HepG2 (cell line): ENCODE data around the gene FOSB.

Source experiments
- CHD2 ChIP-seq: IDR thresholded peaks from 2 replicates; pipeline ENCODE4 v1.6.1; 2011; ENCODE audit warnings: low read depth, low read length, improper control_type of control experiment
- MXI1 ChIP-seq: IDR thresholded peaks from 3 replicates; pipeline ENCODE4 v1.6.1; 2012; ENCODE audit warnings: low read depth, low read length, inconsistent platforms, borderline replicate concordance
- RAD21 ChIP-seq: fragments of 450-650 bp; formaldehyde crosslinking; IDR thresholded peaks from 2 replicates; pipeline ENCODE4 v1.5.0; 2020; ENCODE audit warnings: mild to moderate bottlenecking
- ZNF3 ChIP-seq: IDR thresholded peaks from 2 replicates; pipeline ENCODE4 v1.7.0; 2017; ENCODE audit warnings: inconsistent platforms
- TF ChIP-seq, protein P1 (sequence below): sonication (generic); formaldehyde crosslinking; IDR thresholded peaks from 2 replicates; pipeline ENCODE4 v1.5.0; 2020; ENCODE audit warnings: mild to moderate bottlenecking, missing genetic modification reagents, moderate library complexity

DNA sequence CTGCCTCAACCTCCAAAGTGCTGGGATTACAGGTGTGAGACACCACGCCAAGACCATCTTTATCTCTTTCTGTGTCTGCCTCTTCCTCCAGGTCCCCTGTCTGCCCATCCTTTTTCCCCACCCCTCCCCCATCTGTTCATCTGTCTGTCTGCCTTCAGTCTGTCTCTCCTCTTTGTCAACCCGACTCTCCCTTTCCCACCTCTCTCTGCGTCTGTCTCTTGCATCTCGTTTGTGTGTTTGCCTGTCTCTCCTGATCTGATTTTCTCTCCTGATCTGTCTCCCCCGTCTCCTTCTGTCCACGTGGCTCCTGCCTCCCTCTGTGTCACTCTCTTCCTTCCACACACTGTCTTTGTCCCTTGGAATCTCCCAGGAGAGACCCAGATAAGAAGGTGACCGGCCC lies 49.4 kb downstream of the FOSB start:
- no peak for TF ChIP-seq MXI1
- TF ChIP-seq ZNF3 (CRISPR knock-in tag) = no peak
- TF ChIP-seq, protein P1, sequence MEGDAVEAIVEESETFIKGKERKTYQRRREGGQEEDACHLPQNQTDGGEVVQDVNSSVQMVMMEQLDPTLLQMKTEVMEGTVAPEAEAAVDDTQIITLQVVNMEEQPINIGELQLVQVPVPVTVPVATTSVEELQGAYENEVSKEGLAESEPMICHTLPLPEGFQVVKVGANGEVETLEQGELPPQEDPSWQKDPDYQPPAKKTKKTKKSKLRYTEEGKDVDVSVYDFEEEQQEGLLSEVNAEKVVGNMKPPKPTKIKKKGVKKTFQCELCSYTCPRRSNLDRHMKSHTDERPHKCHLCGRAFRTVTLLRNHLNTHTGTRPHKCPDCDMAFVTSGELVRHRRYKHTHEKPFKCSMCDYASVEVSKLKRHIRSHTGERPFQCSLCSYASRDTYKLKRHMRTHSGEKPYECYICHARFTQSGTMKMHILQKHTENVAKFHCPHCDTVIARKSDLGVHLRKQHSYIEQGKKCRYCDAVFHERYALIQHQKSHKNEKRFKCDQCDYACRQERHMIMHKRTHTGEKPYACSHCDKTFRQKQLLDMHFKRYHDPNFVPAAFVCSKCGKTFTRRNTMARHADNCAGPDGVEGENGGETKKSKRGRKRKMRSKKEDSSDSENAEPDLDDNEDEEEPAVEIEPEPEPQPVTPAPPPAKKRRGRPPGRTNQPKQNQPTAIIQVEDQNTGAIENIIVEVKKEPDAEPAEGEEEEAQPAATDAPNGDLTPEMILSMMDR (CRISPR knock-in tag) = no peak
- TF ChIP-seq CHD2 = no peak
- no peak for TF ChIP-seq RAD21
